Adrenal gland (tissue), 5 donors: ENCODE measurements around the gene CYTH3.

Source experiments
- POLR2A ChIP-seq, 2 donors: fragments of 450-650 bp; IDR thresholded peaks; one replicate each; pipeline ENCODE4 v1.6.1; 2017; ENCODE audit warnings: antibody characterized with exemption in 2 of 2, mild to moderate bottlenecking in 2 of 2, moderate library complexity in 1 of 2
- TF ChIP-seq, protein P1 (sequence below), 6 experiments: fragments of 450-650 bp in 4 of 6; fragments of 200-600 bp in 2 of 6; sonication (generic) in 1 of 6; IDR thresholded peaks; 1 replicate in 5 of 6; 2 replicates in 1 of 6; pipeline versions ENCODE4 v1.5.1 to v1.8.0; 2016 to 2021; ENCODE audit warnings: antibody characterized with exemption in 6 of 6, mild to moderate bottlenecking in 2 of 6, moderate library complexity in 1 of 6
- donor health status: DM: no; HTN: no; CAD: no.

GRCh38 chr7:6159524-6160031 is 112.8 kb downstream of the CYTH3 start:
- TF ChIP-seq, protein P1, sequence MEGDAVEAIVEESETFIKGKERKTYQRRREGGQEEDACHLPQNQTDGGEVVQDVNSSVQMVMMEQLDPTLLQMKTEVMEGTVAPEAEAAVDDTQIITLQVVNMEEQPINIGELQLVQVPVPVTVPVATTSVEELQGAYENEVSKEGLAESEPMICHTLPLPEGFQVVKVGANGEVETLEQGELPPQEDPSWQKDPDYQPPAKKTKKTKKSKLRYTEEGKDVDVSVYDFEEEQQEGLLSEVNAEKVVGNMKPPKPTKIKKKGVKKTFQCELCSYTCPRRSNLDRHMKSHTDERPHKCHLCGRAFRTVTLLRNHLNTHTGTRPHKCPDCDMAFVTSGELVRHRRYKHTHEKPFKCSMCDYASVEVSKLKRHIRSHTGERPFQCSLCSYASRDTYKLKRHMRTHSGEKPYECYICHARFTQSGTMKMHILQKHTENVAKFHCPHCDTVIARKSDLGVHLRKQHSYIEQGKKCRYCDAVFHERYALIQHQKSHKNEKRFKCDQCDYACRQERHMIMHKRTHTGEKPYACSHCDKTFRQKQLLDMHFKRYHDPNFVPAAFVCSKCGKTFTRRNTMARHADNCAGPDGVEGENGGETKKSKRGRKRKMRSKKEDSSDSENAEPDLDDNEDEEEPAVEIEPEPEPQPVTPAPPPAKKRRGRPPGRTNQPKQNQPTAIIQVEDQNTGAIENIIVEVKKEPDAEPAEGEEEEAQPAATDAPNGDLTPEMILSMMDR (IDR thresholded peaks at IDR 0.05) = no peak
- TF ChIP-seq POLR2A (IDR thresholded peaks at IDR 0.05) = no peak
